ENCODE results near the gene NOP9. TPM values are rescaled to one million over a fixed set of nuclear protein-coding genes. Genes with fewer than 3 reads are reported as not detected.

NOP9 gene
- total RNA-seq, 1 experiment from 2014 or later: 25.3 TPM

DNA sequence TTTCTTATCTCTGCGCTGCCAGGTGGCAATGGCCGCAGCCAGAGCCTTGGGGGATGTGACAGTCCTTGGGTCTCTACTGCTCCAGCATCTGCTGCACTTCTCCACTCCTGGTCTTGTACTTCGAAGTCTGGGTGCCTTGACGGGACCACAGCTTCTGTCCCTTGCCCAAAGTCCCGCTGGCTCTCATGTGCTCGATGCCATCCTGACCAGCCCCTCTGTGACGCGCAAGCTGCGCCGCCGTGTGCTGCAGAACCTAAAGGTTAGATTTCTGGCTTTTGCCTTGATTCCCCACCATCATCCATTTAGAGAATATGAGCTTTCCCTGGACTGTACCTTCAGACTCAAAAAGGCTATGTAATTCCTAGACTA lies 4.4 kb downstream of the NOP9 start:
- H3K9me3 ChIP-seq (ENCODE audit: control insufficient read depth, insufficient read depth, low read depth, low read length): no peaks in the 10 kb centered on the region
- intact Hi-C loops (cut with micrococcal nuclease; ENCODE audit: unreplicated experiment): no loop called here
- no peak for DNase-seq (ENCODE audit: low read depth, low spot score)
- BruUV-seq (replicated peaks): no TSS peak
- in situ Hi-C loops (cut with HindIII; ENCODE audit: low pct_unique_long_range_greater_than_20kb, low sequenced_read_pairs): no loop called here
- POLR2A ChIA-PET: no interaction called here
- CTCF ChIA-PET: no interaction called here
- peaks cover 9% of the 10 kb centered on the region; the same call in 1 of the 2 replicates for H3K36me3 ChIP-seq (ENCODE audit: control insufficient read depth, insufficient read depth, low read length)
- peaks cover 7% of the 10 kb centered on the region; the same call in 1 of the 2 replicates for H3K4me1 ChIP-seq (ENCODE audit: control insufficient read depth, insufficient read depth, low read length)
- TF ChIP-seq POLR2AphosphoS5 (IDR thresholded peaks at IDR 0.05; ENCODE audit: low read depth, low read length) (no peak), CTCF (IDR thresholded peaks at IDR 0.05) (no peak), TCF7L2 (IDR thresholded peaks at IDR 0.05; ENCODE audit: low read depth, low read length) (no peak)
- TF ChIP-seq, protein P1, sequence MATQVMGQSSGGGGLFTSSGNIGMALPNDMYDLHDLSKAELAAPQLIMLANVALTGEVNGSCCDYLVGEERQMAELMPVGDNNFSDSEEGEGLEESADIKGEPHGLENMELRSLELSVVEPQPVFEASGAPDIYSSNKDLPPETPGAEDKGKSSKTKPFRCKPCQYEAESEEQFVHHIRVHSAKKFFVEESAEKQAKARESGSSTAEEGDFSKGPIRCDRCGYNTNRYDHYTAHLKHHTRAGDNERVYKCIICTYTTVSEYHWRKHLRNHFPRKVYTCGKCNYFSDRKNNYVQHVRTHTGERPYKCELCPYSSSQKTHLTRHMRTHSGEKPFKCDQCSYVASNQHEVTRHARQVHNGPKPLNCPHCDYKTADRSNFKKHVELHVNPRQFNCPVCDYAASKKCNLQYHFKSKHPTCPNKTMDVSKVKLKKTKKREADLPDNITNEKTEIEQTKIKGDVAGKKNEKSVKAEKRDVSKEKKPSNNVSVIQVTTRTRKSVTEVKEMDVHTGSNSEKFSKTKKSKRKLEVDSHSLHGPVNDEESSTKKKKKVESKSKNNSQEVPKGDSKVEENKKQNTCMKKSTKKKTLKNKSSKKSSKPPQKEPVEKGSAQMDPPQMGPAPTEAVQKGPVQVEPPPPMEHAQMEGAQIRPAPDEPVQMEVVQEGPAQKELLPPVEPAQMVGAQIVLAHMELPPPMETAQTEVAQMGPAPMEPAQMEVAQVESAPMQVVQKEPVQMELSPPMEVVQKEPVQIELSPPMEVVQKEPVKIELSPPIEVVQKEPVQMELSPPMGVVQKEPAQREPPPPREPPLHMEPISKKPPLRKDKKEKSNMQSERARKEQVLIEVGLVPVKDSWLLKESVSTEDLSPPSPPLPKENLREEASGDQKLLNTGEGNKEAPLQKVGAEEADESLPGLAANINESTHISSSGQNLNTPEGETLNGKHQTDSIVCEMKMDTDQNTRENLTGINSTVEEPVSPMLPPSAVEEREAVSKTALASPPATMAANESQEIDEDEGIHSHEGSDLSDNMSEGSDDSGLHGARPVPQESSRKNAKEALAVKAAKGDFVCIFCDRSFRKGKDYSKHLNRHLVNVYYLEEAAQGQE (IDR thresholded peaks at IDR 0.05; ENCODE audit: insufficient read depth in 1 of 2, low read depth in 2 of 2, low read length in 1 of 2): no peak
- no peak for ATAC-seq
- no peaks in the 10 kb centered on the region for H3K27me3 ChIP-seq (ENCODE audit: control insufficient read depth, insufficient read depth, low read length)
- H3K4me3 ChIP-seq (ENCODE audit: low read depth in 2 of 2, low read length in 2 of 2): no peak overlapping the region
- no peak overlapping the region for H3K27ac ChIP-seq (ENCODE audit: low read length)

GRCh38 chr14:24307156-24307574 lies 7.5 kb downstream of the NOP9 start:
- CTCF ChIA-PET: interaction anchor here (0.6 to 0.8 kb wide), 2 partner anchors 36 to 132 kb away, joined by 4 to 6 read pairs; partner anchors contain the start of gene RABGGTA
- DNase-seq (ENCODE audit: low read depth, low spot score): no peak
- Histone ChIP-seq H3K27ac (ENCODE audit: low read length) (no peak overlapping the region), H3K4me1 (ENCODE audit: control insufficient read depth, insufficient read depth, low read length) (no peaks in the 10 kb centered on the region), H3K27me3 (ENCODE audit: control insufficient read depth, insufficient read depth, low read length) (no peaks in the 10 kb centered on the region), H3K9me3 (ENCODE audit: control insufficient read depth, insufficient read depth, low read depth, low read length) (no peaks in the 10 kb centered on the region), H3K4me3 (ENCODE audit: low read depth in 2 of 2, low read length in 2 of 2) (no peak overlapping the region), H3K36me3 (ENCODE audit: control insufficient read depth, insufficient read depth, low read length) (peaks cover 2% of the 10 kb centered on the region; the same call in 1 of the 2 replicates)
- POLR2A ChIA-PET: no interaction called here
- intact Hi-C loops (cut with micrococcal nuclease; ENCODE audit: unreplicated experiment): no loop called here
- in situ Hi-C loops (cut with HindIII; ENCODE audit: low pct_unique_long_range_greater_than_20kb, low sequenced_read_pairs): no loop called here
- no peak for ATAC-seq
- TF ChIP-seq, protein P1 (IDR thresholded peaks at IDR 0.05; ENCODE audit: insufficient read depth in 1 of 2, low read depth in 2 of 2, low read length in 1 of 2): no peak
- TF ChIP-seq SIN3A (IDR thresholded peaks at IDR 0.05; ENCODE audit: borderline replicate concordance, insufficient read depth, low read depth, low read length): no peak
- no peak for TF ChIP-seq CTCF (IDR thresholded peaks at IDR 0.05)
- TF ChIP-seq TCF7L2 (IDR thresholded peaks at IDR 0.05; ENCODE audit: low read depth, low read length): no peak
- TF ChIP-seq POLR2AphosphoS5 (IDR thresholded peaks at IDR 0.05; ENCODE audit: low read depth, low read length): no peak
- TSS peak; percentile 63 for BruUV-seq (replicated peaks)
